NB4 (cell line): ENCODE results near the gene TMEM121.

Experiments
- DNase-seq: peaks from one replicate; pipeline ENCODE4 v3.0.0; 2010; ENCODE audit warnings: low read depth
- H3K4me3 ChIP-seq: one replicate; pipeline ENCODE4 v1.5.1; 2011; ENCODE audit warnings: mild to moderate bottlenecking, low read depth, low read length, moderate library complexity
- MYC ChIP-seq: IDR thresholded peaks from 2 replicates; pipeline ENCODE4 v1.6.1; 2011; ENCODE audit warnings: low read depth, low read length
- POLR2A ChIP-seq: IDR thresholded peaks from 2 replicates; pipeline ENCODE4 v1.6.1; 2011; ENCODE audit warnings: mild to moderate bottlenecking; ENCODE audit not compliant: insufficient read length; ENCODE audit errors: extremely low read depth
- TF ChIP-seq, protein P1 (sequence below): IDR thresholded peaks from 2 replicates; pipeline ENCODE4 v1.6.1; 2011; ENCODE audit warnings: low read depth, low read length
- TF ChIP-seq, protein P2 (sequence below): IDR thresholded peaks from one replicate; pipeline ENCODE4 v1.5.1; 2012; ENCODE audit warnings: low read depth, low read length

The TMEM121 gene

DNA sequence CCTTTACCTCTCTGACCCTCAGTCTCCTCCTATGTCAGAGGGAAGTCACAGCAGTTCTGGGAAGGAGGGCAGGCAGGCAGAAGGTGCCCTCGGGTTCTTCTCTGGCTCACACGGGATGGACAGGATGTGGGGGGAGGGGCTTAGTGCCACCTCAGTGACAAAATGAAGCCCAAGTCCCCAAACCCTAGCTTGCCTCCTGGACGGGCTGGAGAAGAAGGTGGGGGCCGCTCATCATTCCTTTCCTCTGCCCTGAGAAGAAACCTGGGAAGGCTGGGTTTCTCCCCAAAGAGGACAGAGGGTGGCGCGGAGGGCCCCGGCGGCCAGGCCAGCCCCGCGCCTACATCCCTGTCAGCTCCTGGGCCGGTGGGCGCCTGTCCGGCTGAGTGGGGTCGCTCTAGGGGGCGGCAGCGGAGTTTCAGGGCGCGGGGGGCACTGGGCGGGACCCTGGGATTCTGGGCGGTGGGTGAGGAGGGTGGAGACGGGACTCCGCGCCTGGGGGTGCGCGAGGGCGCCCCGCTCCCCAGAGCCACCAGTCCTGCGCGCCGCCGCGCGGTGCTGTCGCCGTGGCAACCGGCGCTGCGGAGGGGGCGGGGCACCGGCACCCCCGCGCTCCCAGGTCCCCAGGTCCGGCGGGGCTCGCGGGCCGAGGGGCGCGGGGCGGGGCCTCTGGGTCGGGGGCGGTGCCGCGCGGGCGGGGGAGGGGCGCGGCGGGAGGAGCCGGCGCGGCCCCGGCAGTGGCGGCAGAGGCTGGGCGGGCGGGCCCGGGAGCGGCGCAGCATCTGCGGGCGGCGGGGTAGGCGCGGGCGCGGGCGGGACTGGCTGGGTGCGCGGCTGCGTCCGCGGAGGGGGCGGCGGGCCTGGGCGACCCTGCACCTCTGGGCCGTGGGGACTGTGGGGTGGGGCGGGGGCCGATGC is at the start of gene TMEM121:
TSS of gene TMEM121 (plus strand) at position 723 of the 915 bp plus-strand sequence. CDS start 2,252 bp downstream, outside the sequence.
- no peak for DNase-seq
- H3K4me3 ChIP-seq: no peak within 1 kb of the TSS
- TF ChIP-seq, protein P1, sequence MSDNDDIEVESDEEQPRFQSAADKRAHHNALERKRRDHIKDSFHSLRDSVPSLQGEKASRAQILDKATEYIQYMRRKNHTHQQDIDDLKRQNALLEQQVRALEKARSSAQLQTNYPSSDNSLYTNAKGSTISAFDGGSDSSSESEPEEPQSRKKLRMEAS: no peak
- TF ChIP-seq MYC (no peak), POLR2A (no peak)
- TF ChIP-seq, protein P2, sequence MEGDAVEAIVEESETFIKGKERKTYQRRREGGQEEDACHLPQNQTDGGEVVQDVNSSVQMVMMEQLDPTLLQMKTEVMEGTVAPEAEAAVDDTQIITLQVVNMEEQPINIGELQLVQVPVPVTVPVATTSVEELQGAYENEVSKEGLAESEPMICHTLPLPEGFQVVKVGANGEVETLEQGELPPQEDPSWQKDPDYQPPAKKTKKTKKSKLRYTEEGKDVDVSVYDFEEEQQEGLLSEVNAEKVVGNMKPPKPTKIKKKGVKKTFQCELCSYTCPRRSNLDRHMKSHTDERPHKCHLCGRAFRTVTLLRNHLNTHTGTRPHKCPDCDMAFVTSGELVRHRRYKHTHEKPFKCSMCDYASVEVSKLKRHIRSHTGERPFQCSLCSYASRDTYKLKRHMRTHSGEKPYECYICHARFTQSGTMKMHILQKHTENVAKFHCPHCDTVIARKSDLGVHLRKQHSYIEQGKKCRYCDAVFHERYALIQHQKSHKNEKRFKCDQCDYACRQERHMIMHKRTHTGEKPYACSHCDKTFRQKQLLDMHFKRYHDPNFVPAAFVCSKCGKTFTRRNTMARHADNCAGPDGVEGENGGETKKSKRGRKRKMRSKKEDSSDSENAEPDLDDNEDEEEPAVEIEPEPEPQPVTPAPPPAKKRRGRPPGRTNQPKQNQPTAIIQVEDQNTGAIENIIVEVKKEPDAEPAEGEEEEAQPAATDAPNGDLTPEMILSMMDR: no peak

DNA sequence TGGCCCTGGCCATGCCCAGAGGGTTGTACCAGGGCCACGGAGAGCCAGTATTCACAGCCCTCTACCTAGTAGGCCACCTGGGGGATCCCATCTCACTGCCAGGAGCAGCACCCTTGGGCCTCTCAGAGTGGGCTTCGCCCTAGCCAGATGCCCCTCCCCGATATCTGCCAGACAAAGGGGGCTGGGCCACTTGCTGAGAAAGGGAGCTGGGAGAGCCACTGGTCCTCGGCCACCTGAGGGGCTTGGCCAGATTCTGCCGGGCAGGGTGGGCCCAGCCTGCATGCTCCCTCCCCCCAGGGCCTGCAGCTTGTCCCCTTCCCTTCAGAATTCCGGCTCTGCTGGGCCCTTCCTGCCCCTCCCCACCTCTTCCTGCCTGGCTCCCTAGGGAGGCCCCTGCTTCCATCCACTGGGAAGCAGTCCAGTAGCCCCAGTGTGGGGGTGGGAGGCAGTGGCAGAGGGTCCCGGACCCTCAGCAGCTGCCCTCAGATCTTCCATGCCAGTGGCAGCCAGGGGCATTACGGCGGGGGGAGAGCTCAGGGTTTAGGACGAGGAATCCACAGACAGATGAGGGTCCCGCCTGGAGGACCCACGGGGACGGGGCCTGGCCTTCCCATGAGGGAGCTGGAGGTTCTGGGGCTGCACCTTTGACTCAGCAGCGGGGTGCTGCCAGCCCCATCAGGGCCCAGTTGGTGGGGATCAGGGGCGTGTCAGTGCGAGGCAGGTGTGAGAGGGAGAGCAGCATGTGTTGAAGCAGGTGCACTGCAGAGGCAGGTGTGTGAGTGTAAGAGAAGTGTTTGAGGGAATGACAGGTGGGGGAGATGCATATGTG is 49.3 kb upstream of the TMEM121 start:
- H3K4me3 ChIP-seq: no peak overlapping the region
- DNase-seq: no peak
- TF ChIP-seq, protein P1: no peak
- TF ChIP-seq POLR2A: no peak

DNA sequence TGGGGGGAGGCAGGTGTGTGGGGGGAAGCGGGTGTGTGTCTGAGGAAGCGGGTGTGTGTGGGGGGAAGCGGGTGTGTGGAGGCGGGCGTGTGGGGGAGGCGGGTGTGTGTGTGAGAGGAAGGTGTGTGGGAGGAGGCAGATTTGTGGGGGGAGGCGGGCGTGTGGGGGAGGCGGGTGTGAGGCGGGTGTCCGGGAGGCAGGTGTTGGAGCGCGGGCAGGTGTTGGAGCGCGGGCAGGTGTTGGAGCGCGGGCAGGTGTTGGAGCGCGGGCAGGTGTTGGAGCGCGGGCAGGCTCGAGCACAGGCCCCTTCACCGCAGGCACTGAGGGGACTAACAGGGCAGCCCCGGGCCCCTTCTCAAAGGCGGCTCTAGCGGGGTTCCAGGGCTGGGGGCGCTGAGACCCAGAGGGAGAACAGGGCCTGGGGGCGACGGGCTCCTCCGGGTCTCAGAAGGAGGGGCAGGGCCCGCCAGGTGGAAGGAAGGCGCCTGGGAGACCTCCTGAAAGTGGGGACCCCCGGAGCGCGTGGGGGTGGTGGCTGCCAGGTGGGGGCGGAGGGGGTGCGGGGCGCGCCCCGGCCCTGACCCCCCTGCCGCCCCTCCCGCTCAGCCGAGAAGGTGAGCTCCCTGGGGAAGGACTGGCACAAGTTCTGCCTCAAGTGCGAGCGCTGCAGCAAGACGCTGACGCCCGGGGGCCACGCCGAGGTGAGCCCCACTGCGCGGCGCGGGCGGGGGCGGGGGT is 48.6 kb upstream of the TMEM121 start:
- peak; percentile 24 for DNase-seq
- no peak for TF ChIP-seq POLR2A
- TF ChIP-seq, protein P2: no peak
- no peak for TF ChIP-seq MYC
- TF ChIP-seq, protein P1: no peak
- H3K4me3 ChIP-seq: no peak overlapping the region

DNA sequence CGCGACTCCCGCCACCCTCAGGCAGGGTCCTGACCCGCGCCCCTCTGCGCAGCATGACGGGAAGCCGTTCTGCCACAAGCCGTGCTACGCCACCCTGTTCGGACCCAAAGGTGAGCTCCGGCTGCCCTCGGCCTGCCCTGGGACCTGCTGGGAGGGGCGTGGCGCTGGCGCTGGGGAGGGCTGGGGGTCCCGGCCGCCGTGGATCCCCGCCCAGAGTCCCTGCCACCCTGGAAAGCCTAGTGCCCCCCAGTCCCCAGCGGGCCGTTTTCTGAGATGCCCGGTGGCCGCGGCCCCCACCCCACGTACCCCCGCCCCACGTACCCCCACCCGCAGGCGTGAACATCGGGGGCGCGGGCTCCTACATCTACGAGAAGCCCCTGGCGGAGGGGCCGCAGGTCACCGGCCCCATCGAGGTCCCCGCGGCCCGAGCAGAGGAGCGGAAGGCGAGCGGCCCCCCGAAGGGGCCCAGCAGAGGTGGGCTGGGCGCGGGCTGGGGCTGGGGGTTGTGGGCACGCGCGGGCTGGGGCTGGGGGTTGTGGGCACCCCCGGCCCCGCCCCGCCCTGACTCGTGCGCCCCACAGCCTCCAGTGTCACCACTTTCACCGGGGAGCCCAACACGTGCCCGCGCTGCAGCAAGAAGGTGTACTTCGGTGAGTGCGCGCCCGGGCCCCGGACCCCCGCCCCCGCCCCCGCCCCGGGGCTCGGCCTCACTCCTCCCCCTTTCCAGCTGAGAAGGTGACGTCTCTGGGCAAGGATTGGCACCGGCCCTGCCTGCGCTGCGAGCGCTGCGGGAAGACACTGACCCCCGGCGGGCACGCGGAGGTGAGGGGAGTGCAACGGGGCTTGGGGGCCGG is 47.8 kb upstream of the TMEM121 start:
- TF ChIP-seq MYC: no peak
- TF ChIP-seq, protein P1: no peak
- TF ChIP-seq, protein P2: no peak
- TF ChIP-seq POLR2A: no peak
- DNase-seq: no peak
- H3K4me3 ChIP-seq: no peak overlapping the region

DNA sequence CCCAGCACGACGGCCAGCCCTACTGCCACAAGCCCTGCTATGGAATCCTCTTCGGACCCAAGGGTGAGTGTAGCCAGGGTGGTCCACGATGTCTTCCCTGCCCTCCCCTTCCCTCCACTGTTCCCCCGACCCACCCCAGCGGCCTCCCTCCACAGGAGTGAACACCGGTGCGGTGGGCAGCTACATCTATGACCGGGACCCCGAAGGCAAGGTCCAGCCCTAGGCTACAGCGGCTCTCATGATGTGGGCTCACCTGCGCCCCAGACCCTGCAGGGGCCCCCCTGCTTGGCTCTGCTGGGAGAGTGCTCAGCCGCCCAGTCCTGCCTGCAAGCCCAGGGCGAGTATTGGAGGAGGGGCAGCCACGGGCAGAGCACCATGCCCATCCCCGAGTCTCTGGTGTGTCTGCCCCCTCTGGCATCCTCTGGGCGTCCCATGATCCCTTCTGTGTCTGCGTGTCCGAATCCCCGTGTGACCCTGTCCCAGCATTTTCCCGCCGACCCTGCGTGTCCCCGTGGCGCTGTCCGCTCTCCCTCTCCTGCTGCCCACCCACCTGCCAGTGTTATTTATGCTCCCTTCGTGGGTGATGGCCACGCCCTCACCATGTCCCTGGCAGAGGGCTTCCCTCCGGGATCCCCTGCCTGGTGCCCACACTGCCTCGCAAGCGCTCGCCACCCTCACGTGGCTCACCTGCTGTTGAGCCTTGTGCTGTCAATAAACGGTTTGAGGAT is 46.8 kb upstream of the TMEM121 start:
- H3K4me3 ChIP-seq: no peak overlapping the region
- DNase-seq: no peak
- TF ChIP-seq MYC: no peak
- TF ChIP-seq POLR2A: no peak
- TF ChIP-seq, protein P1: no peak
- TF ChIP-seq, protein P2: no peak
